Activated T-helper 2 cell treated with anti-CD3 and anti-CD28 coated beads, Interferon-gamma antibody, Interleukin-2, Interleukin-4, amounts not matched to agents 10 μg/mL and 5 μg/mL and 100 μg/mL, durations not matched to agents 14 hours and 24 hours and 36 hours (primary cell): ENCODE results near the gene SEPTIN1. TPM values are rescaled to one million over a fixed set of nuclear protein-coding genes. Genes with fewer than 3 reads are reported as not detected.
"Not testable (repeated sequence)": the region's sequence is repeated elsewhere in the genome, so short reads cannot be mapped to it uniquely, and the experiment has no call there.

Experiments used
- DNase-seq: peaks from one replicate; pipeline ENCODE4 v3.0.0; 2021; ENCODE audit warnings: low spot score
- H3K27ac Mint-ChIP-seq: one replicate; pipeline ENCODE4 v1.8.0; 2021; ENCODE audit warnings: mixed read lengths
- H3K27me3 Mint-ChIP-seq: one replicate; pipeline ENCODE4 v1.8.0; 2021; ENCODE audit warnings: low read depth, mixed read lengths
- H3K36me3 Mint-ChIP-seq: one replicate; pipeline ENCODE4 v1.8.0; 2021; ENCODE audit warnings: low read depth, mixed read lengths
- H3K4me1 Mint-ChIP-seq: one replicate; pipeline ENCODE4 v1.8.0; 2021; ENCODE audit warnings: low read depth, mixed read lengths
- H3K4me3 Mint-ChIP-seq: one replicate; pipeline ENCODE4 v1.8.0; 2021; ENCODE audit warnings: low read depth, mild to moderate bottlenecking, moderate library complexity, mixed read lengths
- H3K9me3 Mint-ChIP-seq: one replicate; pipeline ENCODE4 v1.8.0; 2021; ENCODE audit warnings: mixed read lengths
- intact Hi-C: fragments of 100-400 bp; cut with micrococcal nuclease; formaldehyde crosslinking; loops from one replicate; pipeline ENCODE4 v1.15.1; 2023
- total RNA-seq: library from RNA; stranded (reverse); gene quantifications from 2 replicates; pipeline ENCODE4 v1.2.3, GENCODE V29; 2022

Gene SEPTIN1
- total RNA-seq, 1 donor from 2014 or later, result 173 TPM

GRCh38 chr16:30335598-30336474, 46.5 kb downstream of the SEPTIN1 start:
- no peak for DNase-seq
- Mint-ChIP-seq H3K9me3 (no peaks in the 10 kb centered on the region), H3K27me3 (no peaks in the 10 kb centered on the region), H3K27ac (peak overlapping the region; percentile 73), H3K4me3 (peak overlapping the region; percentile 83), H3K4me1 (peaks cover 15% of the 10 kb centered on the region), H3K36me3 (no peaks in the 10 kb centered on the region)
- intact Hi-C loops, result loop anchor here (1.0 to 2.0 kb wide), 2 partner anchors 35 to 222 kb away; partner anchors contain the start of genes TBC1D10B and ZNF764

- H3K4me1 Mint-ChIP-seq, result peaks cover 15% of the 10 kb centered on the region
- DNase-seq, result peak; percentile 84
- intact Hi-C loops, result loop anchor here (1.0 to 2.0 kb wide), 2 partner anchors 36 to 223 kb away; partner anchors contain the start of genes TBC1D10B and ZNF764
- not testable (repeated sequence) for H3K27me3 Mint-ChIP-seq, H3K36me3 Mint-ChIP-seq, H3K9me3 Mint-ChIP-seq
- peak overlapping the region; percentile 73 for H3K27ac Mint-ChIP-seq
- peak overlapping the region; percentile 83 for H3K4me3 Mint-ChIP-seq
Measured at GRCh38 chr16:30335028-30335597, 47.2 kb downstream of the SEPTIN1 start.

- DNase-seq, result peak; percentile 86
- H3K27me3 Mint-ChIP-seq, H3K9me3 Mint-ChIP-seq, H3K36me3 Mint-ChIP-seq: not testable (repeated sequence)
- Mint-ChIP-seq H3K27ac (peak overlapping the region; percentile 95), H3K4me1 (peaks cover 15% of the 10 kb centered on the region), H3K4me3 (peak overlapping the region; percentile 95)
- intact Hi-C loops, result loop anchor here (2.0 kb wide), 1 partner anchor 36 kb away; the partner anchor contains the start of gene TBC1D10B
Measured at GRCh38 chr16:30334473-30334989, 47.8 kb downstream of the SEPTIN1 start.

Other genes with a start within 250 kb of the SEPTIN1 start
- 843 and 845 TPM in 2 replicates for gene CORO1A, start 199.0 kb downstream of the SEPTIN1 start, total RNA-seq
- gene BOLA2B, start 188.9 kb downstream of the SEPTIN1 start, total RNA-seq, result 225 and 245 TPM in 2 replicates
- 58.4 and 65.3 TPM in 2 replicates for gene SLX1A, start 188.7 kb downstream of the SEPTIN1 start, total RNA-seq
- 13.6 and 19.1 TPM in 2 replicates for gene SULT1A3, start 183.3 kb downstream of the SEPTIN1 start, total RNA-seq
- gene NPIPB13, start 134.1 kb downstream of the SEPTIN1 start, total RNA-seq, result 14.9 and 16.8 TPM in 2 replicates
- 80.1 and 84.5 TPM in 2 replicates for gene CD2BP2, start 27.3 kb downstream of the SEPTIN1 start, total RNA-seq
- 63.4 and 64.4 TPM in 2 replicates for gene TBC1D10B, start 12.1 kb downstream of the SEPTIN1 start, total RNA-seq
- gene MYL11, start 7.8 kb downstream of the SEPTIN1 start, total RNA-seq, result 3.4 and 4.3 TPM in 2 replicates
- gene ZNF48, start 12.9 kb upstream of the SEPTIN1 start, total RNA-seq, result 13.4 TPM in 2 replicates
- 8.3 and 9.3 TPM in 2 replicates for gene ZNF771, start 25.0 kb upstream of the SEPTIN1 start, total RNA-seq
- 127 and 128 TPM in 2 replicates for gene DCTPP1, start 47.5 kb upstream of the SEPTIN1 start, total RNA-seq
- gene SEPHS2, start 63.3 kb upstream of the SEPTIN1 start, total RNA-seq, result 82.9 and 84.1 TPM in 2 replicates
- gene ITGAL, start 90.2 kb upstream of the SEPTIN1 start, total RNA-seq, result 292 and 293 TPM in 2 replicates
- 16.9 and 17.1 TPM in 2 replicates for gene ZNF768, start 144.0 kb upstream of the SEPTIN1 start, total RNA-seq
- 11.8 and 11.9 TPM in 2 replicates for gene ZNF747, start 152.3 kb upstream of the SEPTIN1 start, total RNA-seq
- gene ZNF764, start 175.8 kb upstream of the SEPTIN1 start, total RNA-seq, result 14.5 and 14.6 TPM in 2 replicates
- 8.7 and 9.2 TPM in 2 replicates for gene ZNF688, start 189.2 kb upstream of the SEPTIN1 start, total RNA-seq
- 18.9 and 22.2 TPM in 2 replicates for gene ZNF785, start 203.1 kb upstream of the SEPTIN1 start, total RNA-seq
- 11.4 and 12.4 TPM in 2 replicates for gene ZNF689, start 227.8 kb upstream of the SEPTIN1 start, total RNA-seq